Measurements from ENCODE around the gene PDRG1.
"Not testable (repeated sequence)": the region's sequence is repeated elsewhere in the genome, so short reads cannot be mapped to it uniquely, and the experiment has no call there.

The PDRG1 gene

DNA sequence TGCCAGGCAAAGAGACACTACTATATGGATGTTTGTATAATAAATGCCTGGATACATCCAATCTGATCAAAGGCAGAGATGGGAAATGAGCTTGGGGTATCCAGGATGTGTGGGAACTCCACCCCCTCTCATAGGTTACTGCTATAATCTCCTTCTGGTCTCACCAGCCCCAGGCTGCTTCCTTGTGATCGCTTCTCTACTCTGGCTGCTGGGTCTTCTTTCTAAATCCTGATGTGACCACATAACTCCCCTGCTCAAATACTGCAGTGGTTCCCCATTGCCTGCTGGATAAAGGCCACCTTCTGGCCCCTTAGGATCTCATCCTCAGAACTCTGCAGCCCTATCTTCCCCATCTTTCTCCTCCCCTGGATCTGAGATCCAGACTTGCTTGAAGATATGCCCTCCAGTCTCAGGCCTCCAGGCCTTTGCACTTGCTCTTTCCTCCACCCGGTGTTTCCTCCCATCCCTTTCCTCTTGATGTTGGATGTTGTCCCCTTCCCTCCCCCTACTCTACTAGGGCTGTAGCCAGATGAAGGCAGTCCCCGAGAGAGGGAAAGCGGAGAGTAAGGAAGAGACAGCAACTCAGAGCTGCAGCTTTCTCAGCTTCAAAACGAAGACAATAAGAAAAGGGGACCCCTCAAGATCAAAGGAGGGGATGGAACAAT, 15.3 kb upstream of the PDRG1 start:
- no peak for DNase-seq

GRCh38 chr20:31963889-31964288, 12.0 kb upstream of the PDRG1 start:
- DNase-seq: no peak

DNA sequence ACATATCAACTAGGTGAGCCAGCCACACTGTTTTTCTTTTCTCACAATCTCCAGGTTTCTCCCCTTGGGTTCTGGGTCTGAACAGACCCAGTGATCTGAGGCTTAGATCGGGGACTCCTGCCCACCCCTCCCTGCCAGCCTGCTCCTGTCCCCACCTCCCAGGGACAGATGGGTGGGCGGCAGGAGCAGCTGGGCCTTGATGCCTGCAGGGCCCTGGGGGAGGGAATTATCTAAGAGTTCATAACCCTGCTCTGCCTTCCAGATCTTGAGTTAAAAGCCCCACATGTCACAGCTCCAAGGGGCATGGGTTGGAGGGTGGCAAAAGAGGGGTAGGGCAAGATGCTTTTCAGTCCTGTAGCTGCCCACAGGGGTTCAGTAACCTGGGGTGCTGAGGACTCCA, 10.9 kb upstream of the PDRG1 start:
- no peak for DNase-seq

DNA sequence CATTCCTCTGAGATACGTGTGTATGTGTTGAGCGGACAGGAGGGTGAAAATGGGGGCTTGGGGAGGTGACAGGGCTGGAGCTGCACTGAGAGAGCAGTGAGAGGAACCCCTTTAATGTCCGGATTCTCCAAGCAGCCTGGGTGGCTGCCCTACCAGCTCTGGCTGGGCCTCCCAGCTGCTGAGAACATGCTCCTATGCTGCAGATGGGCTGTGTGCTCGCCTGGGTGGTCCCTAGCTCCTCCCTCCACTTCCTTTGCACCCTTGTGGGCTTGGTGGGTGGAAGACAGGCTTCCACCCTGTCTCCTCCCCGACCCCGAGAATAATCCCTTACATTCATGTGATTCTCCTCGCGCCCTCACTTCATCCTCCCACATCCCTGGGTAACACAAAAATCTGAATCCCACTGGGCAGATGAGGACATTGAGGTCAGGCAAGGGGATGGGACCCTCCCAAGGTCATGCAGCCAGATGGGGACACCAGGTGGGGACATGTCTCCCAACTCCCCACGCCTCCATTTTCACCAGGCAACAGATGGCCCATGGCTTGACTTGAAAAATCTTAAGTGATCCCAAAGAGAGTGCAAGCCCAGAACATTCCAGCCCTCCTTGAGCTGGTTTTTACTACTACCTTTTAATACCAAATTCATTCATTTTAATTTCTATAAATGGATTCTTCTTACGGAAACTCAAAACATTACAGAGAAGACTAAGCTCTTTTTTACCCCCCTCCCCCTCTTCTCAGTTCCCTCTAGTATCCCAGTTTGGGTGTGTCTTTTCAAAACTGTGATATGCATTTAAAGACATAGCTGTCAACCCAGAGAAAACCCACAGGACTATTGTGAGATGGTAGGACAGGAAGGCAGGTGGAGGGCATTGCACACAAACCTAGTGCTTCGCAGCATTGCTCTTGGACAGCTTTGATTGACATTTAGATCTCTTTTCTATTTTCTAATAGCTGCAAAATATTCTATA, 5.0 kb upstream of the PDRG1 start:
- no peak for DNase-seq

DNA sequence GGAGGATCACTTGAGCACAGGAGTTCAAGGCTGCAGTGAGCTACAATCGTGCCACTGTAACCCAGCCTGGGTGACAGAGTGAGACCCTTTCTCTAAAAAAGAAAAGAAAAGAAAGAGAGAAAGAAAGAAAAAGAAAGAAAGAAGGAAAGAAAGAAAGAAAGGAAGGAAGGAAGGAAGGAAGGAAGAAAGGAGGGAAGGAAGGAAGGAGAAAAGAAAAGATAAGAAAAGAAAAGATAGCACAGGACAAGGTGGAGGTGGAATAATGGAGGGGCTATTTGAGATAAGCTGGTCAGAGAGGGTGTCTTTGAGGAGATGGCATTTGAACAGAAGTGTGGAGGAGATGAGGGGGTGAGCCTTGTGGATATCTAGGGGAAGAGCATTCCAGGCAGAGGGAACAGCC, 2.7 kb upstream of the PDRG1 start:
- DNase-seq: no peak

DNA sequence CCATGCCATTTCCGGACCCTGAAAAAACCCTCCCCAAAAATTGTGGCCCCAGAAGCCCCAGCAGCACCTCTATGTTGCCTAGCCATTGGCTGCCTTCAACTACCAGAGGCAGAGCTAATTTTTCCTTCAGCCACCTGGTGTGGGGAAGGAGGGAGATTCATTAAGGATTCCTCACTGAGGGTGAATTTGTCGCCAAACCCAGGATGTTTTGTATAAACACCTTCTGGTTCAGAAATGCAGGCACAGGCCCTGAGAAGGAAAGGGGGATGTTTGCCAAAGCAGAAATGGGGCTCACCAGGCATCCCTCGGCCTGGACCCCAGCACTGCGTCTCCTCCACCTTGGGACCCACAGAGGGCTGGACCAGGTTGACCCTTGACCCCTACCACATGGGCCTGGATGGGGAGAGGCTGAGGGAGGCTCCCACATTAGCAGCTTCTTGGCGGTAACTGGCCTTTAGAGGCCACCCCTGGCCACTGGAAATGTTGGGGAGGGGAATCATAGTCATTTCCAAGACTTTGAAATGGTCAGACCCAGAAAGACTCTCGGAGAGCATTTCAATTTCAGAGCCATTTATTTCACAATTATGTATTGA, 1.8 kb upstream of the PDRG1 start:
- no peak for DNase-seq

DNA sequence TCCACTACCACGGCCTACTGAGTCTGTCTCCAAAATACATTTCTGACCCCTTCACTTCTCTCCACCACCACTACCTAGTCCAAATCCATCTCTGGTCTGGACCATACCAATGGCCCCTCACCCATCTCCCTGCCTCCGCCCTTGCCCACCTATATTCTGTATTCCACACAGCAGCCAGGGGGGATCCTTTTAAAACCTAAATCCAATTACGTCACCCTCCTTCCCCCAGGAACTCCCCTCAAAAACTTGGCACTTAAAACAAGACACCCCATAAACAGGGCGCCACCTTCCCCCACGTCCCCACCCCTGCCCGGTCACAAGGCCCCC, 680 bp downstream of the PDRG1 start:
- no peak for DNase-seq

- DNase-seq: no peak
Measured at GRCh38 chr20:31949877-31950646, 1.8 kb downstream of the PDRG1 start.

DNA sequence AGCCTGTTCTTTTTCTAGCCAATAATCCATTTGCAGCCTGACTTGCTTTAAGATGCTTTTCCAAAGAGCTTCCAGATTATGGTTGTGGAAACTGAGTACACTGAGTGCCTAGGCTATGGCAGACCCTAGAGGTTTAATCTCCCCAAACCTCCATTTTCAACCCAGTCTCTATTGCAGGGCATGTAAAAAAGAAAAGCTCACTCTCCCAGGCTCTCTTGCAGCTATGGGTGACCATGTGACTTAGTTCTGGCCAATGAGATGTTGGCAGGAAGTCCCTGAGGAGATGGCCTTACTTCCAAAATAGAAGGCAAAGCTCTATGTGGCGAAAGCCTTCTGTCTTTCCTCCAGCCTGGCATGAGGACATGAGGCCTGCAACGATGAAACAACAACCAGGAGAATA, 3.8 kb downstream of the PDRG1 start:
- DNase-seq: no peak

DNA sequence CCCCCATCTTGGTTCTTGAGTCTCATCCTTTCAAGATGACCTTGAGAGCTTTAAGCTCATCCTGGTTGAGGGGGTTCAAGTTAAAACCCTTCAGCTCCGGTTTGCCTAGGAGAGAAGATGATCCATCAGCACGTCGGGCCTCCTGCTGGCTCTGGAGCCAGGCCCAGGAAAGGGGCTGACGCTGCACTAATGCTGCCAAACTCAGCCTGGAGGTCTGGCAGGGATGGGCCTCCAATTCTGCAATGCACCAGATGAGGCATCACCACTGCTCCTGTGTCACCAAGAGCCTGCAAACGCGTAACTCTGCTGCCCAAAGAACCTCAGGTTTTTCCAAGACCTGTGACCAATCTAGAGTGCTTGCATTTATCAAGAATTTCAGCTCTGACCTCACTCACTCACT, 6.1 kb downstream of the PDRG1 start:
- no peak for DNase-seq

DNA sequence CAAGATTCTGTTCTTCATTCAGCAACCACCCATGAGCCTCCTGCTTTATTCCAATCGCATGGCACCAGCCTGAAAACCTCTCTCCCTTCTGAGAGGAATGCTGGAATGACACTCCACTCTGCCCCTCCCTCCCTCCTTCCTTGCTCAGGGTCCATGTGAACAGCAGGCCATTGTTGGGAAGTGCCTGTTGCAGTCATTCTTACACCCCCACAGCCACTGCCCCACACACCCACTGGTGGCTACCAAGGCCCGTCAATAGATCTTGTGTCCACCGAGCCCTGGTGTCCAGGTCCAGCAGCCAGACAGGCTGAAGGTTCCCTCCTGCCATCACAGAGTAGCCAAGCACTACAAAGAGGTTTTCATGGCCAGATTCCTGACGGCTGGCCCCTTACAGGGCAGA, 6.5 kb downstream of the PDRG1 start:
- DNase-seq: no peak

DNA sequence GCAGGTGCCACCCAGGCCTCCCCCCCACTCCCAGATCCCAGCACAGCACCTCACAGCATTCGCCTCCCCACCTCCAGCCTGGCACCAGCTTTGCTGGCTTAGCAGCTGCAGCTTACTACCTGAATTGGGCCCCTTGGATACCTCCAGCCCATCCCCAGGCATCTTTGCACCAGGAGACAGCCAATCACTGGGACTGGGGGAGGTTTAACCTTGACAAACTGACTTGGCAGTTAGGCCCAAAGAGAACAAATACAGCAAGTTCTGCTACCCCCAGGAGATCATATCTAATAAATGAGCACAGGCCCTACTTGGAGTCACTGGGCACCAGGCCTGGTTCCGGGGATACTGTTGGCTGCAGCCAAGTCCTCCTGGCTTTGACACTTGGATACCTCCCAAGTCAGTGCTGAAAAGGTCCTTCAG, 8.8 kb downstream of the PDRG1 start:
- DNase-seq: no peak

DNA sequence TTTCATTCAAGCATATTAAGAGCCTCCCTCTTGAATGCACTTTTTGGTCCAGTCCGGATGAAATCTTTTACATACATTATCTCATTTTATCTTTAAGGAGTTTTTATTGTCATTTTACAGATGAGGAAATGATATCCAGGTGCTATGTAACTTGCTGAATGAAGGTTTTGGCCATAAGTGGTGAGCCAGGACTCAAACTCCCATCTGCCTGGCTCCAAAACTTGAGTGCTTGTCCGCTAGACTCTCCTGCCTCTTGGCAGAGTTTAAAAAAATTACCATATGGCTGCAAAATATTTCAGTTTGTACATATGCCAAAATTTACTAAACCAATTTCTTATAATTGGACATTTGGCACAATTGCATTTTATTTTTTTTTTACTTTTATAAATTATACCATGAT, 12.2 kb downstream of the PDRG1 start:
- DNase-seq: no peak

- DNase-seq: no peak
Measured at GRCh38 chr20:31937820-31938219, 14.0 kb downstream of the PDRG1 start.

GRCh38 chr20:31936420-31936819, 15.4 kb downstream of the PDRG1 start:
- DNase-seq: no peak

DNA sequence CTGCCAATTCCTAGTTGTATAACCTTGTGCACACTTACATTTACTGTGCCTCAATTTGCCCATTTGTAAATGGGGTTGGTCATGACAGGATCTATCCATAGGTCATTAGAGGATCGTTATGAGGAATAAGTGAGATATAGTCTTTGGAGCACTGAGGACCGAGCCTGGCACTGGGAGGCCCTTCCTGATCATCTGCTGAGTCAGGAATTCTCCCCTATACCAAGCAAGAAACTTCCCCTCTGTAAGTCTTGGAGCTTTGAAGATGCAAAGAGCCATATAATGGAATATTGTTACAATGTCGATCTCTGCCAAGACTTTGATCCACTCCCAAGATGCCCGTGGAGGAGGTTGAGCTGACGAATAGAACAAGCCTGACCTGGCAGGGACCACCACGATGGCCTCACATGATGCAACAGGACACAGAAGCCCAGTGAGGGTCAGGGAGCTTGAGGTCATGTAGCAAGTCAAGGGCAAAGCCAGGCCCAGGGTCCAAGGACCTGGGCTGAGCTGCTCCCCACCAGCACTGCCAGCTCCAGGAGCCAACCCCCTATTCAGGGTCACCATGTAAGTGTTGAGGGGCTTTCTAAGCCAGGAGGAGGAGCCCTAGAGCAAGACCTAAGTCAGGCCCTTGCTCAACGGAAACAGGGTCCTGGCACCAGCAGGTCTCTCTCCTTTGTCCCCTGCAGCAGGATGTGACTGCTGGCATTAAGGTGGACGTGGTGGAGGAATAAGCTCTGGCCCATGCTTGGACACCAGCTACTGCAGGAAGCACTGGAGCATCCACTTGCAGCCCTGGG, 16.7 kb downstream of the PDRG1 start:
- DNase-seq: no peak

DNA sequence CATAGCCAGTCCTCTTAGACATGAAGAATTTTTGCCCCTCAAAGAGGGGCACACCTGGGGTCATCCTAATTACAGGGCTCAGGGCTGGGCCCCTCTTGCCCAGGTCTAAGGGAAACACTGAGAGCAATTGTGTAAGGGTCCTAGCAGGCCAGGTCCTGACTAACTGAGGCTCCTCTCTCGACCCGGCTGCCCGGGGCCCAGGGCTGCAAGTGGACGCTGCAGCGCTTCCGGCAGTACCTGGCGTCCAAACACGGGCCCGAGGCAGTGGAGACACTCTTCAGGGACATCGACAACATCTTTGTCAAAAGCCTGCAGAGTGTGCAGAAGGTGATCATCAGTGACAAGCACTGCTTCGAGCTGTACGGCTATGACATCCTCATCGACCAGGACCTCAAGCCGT, 17.4 kb downstream of the PDRG1 start:
- DNase-seq: no peak

DNA sequence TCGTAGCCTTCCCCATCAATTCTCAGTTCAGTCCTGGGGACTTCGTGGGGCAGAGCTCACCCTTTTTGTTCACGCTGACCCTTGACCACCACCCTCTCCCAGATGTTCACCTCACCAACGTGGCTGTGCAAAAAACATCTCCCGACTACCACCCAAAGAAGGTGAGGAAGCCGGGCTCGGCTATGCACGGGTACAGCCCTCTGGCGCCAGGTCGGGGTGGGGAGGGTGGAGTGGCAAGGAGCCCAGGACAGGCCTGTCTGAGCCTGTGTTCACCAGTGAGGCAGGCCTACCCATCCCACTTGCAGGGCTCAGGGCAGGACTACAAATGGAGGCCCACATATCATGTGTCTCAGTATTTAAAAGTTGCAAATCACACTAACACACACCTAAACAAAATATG, 18.1 kb downstream of the PDRG1 start:
- no peak for DNase-seq

DNA sequence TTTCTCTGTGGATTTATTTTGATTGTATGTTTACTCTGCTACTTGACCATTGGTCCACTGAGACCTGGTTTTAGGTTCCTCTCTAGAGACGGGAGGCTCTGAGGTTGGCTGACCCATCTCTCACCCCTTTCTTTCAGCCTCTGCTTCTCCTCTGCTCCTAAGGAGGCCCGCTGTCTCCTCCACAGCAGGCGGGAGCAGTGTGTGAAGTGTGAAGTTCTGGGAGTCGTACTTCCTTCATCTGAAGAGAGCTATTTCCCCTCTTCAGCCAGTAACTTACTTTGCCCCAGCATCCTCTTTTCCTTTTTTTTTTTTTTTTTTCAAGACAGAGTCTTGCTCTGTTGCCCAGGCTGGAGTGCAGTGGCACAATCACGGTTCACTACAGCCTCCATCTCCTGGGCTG, 21.1 kb downstream of the PDRG1 start:
- no peak for DNase-seq

- DNase-seq: not testable (repeated sequence)
Measured at GRCh38 chr20:31929631-31930030, 22.2 kb downstream of the PDRG1 start.

DNA sequence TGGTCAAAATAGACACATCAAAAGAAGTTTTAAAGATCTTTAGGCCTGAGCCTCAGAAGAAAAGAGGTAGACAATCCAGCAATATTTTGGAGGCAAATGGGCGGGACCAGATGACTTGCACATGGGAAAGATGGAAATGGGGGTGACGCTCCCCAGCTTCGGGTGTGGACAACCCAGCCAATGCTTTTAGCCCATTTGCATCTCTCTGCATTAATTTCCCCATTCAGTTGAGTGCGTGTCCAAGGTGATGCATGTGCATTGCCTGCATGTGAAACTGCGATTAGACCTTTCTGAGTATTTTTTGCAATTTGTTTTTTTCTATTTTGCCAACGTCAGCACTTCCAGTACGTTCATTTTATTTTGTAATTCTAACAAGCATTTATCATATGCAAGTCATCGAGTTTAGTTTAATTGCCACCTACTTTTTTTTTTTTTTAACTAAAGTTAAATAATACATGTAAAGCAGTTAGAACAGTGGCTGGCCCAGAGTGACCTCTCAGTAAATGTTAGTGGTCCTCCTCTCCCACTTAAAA, 24.2 kb downstream of the PDRG1 start:
- no peak for DNase-seq

DNA sequence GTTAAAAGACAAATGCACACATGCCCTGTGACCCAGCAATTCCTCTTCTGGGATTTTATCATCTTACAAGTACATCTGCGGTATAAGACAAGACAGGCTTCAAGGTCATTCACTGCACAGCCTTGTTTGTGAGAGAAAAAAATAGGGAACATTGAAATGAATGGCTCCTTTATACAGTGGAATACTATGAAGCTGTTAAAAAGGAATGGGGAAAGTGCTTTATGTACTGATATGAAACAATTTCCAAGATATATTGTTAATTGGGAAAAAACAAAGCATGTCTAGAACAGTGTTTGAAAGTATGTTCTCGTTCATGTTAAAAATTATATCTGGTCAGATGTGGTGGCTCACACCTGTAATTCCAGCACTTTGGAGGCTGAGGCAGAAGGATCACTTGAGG, 25.4 kb downstream of the PDRG1 start:
- DNase-seq: no peak

Data from stimulated activated CD4-positive, alpha-beta T cell treated with anti-CD3 and anti-CD28 coated beads, Interleukin-2, amount 100 ng/mL, for 24 hours (primary cell).